ENCODE results near the gene CYTH1.

Gene CYTH1

DNA sequence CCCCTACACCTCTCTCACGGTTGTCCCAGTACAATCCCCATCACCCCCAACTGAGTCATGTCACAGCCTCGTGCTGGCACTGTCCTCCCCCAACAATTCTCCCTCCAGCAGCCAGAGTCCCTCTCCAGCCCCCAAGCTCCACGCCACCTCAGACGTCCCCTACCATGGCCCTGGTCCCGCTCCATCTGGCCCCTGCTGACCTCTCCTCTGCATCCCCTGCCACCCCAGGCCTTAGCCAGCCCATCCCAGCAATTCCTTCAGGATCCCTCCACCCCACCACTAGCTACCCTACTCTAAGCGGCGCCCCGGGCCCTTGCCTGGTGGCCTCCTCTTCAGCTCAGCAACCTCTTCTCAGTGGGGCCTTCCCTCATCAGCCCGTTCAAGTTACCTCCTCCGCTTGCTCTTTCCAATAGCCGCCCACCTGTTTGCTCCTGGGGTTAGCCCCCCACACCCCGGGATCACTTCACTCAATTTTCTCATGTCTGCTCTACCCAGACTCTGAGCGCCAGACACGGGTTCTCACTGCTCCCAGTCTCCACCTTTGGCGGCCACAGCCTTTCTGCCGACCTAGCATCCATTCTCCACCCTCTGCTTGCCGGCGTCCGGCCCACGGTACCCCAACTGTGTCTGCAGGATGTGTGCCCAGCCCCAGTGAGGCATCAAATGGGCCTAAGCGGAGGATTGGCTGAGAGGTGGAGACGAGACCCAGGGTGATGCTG is 112.7 kb downstream of the CYTH1 start:
- DNase-seq: no peak

DNA sequence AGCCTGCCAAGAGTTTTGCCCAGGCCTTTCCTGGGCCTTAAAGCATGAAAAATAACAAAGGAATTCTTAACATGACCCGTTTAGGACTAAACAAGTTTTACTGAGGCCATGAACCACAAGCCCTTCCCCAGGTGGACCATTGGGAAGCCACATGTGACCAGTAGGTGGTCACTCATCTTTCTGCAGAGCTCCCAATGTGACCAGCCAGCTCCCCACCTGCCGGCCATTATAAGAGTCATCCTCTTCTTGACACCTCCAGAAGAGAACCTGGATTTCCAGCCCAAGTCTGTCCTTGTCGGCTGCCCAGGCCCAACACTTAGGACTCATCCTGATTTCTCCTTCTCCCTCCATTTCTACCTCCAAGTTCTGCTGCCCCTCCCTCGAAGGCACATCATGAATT is 113.2 kb downstream of the CYTH1 start:
- DNase-seq: no peak

DNA sequence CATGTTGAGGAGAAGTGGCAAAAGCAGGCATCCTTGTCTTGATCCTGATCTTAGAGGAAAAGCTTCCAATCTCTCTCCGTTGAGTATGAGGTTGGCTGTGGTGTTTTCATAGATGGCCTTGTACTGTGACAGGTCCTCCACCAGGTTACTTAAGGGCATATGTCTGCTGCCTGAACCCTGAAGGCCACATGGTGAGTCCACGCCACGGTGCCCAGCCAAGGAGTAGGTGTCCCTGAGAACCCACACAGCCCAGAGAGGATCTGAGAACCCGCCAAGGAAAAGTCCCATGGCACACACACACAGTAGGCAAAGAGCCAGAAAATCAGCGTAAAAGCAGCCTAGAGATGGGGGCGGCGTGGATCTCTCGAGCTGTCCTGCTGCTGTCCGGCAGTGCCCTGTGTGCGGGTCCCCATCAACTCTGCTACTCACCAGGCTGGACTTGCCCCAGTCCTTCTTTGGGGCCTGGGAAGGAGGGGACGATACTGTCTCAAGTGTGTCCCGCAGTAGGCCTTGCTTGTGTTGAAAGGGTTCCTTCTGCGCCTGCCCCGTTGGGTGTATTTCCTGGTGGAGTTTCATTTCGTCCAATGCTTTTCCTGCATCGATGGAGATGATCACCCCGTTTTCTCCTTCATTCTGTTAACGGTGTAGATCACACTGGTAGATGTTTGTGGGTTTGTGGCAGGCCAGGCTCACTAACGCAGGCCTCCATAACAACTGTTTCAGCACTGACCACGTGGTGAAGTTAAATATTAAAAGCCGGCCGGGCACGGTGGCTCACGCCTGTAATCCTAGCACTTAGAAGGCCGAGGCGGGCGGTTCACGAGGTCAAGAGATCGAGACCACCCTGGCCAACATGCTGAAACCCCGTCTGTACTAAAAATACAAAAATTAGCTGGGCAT is 114.1 kb downstream of the CYTH1 start:
- DNase-seq: no peak

DNA sequence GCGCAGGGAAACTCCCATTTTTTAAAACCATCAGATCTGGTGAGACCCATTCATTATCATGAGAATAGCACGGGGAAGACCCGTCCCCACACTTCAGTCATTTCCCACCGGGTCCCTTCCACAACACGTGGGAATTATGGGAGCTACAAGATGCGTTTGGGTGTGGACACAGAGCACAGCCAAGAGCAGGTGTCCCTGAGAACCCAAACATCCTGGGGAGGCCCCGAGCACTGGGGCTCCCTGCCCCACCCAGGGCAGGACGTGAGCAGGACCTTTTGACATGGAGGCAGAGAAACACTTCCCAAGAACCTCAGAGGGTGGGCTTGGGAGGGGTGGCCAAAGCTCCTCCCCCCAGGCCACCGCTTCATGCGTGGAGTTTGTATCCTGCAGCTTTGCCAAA is 115.0 kb downstream of the CYTH1 start:
- no peak for DNase-seq

DNA sequence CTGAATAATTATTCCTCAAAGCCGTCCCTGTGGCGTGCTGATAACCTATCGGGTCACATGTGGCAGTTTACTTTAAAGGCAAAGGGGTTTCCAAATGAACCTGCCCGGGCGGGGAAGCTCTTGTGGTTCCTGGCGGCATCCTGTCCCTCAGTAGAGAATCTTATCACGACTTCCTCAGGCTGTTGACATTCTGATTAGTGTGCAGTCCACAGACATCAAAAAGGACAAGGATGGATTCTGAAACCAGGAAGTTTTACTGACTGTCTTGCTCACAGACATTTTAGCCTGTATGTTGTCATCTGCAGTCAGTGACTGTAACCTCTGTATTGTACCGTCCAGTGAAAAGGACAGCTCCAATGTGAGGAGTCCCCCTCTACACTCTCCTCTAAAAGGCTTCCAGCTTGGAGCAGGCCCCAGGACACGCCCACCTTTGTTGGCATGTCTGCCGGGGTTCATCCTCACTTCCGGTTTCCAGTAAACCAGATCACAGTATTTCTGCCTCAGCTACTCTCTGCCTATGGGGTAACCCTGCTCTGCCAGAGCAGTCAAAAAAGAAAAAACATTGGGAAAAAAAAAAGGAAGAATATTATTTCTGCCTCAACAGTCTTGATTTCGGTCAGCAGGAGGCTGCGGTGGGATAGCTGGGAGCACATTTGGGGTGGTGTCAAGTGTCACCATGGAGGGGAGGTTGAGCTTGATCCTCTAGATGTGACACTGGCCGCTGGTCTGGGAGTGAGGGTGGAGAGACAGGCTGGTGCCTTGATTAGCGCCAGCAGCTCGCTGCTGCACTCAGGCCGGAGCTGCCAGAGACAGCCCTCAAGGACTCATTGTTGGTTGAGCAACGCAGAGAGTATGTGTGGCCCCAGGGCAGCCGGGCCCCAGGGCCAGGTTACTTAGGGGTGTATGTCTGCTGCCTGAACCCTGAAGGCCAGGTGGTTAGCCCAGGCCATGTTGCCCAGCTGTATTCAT is 115.8 kb downstream of the CYTH1 start:
- DNase-seq: peak; percentile 22

DNA sequence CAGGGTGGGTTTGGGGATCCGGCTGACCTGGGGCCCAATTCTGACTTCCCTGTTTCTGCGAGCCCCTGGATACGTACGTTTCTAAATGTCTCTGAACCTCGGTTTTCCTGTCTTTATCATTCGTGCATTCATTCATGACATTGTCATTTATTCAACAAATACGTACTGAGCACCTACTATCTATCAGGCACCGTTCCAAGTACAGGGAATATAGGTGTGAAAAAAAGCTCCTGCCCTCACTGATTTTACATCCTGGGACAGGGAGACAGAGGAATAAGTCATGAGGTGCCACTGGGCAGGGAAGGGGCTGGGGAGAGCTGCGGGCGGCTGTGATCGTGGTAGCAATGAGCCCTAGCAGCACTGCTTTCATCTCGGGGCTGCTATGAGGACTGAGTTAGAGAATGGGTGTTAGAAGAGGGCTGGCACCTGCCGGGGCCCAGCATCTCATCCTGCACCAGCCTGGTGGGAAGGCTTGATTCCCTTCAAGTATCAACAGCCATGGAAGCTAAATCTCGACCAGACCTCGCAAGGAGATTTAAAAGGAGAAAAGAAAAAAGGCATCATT is 116.6 kb downstream of the CYTH1 start:
- DNase-seq: no peak

DNA sequence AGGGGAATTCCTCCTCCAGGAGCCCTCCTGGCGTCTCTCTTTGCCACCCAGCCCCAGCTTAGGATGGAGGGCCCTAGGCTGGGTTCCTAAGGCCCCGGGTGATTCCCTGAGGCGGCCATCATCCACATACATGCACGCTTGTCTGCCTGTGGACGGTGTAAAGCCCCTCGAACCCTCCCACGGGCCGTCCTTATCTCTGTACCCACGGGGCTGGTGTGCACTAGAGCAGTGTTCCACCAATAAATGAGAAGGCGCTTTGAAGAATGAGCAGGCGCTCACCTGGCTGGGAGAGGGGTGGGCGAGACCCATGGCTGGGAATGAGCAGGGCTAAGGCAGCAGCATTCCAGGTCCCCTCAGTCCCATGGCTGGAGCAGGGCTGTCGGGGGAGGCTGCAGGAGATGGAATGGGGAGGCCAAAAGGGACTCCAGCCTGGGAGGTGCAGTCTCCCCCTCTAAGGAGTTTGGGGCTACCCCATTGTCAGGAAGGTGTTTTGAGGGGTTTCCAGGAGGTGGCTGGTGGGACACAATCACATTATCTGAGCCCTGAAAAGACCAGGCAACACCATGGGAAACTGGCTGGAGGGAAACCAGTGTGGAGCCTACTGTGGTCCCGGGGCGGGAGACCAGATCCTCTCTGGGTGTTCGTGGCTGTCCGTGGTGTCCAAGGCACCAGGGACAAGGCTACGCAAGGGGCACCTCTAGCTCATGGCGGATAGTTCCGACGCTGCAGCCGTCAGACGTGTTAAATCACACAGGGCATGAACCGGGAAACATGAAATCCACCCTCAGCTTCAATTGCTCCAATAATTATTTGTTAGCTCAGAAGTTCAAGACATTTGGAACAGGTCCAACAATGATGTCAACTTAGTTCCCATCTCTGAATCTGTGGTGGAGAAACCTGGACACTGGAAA is 117.3 kb downstream of the CYTH1 start:
- DNase-seq: no peak

DNA sequence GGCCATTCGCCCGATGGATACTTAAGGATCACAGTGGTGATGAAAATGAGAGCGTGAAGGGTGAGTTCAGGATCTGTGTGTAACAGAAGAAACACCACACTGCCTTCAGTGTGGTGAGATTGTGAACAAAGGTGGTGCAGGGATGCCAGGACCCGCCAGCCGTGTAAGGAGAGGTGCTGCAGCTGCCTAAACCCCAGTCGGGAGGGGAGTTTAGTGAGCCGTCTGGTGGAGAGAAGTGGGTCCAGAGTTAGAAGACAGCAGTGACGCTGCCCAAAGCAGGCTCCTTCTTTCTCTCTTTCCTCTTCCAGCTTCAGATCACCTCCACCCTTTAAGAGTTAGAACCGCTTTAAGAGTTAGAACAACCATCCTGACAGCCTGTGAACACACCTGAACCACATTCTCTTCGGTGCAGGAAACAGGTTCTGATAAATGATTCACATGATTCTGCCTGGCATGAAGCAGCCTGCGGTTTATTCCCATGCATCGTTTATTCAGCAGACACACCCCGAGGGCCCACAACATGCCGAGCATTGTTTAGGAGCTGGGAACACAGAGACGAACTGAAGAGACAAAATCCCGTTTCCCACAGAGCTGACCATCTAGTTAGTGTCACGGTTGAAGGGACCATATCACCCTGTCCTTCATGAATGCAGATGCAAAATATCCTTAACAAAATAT is 120.8 kb downstream of the CYTH1 start:
- peak; percentile 34 for DNase-seq

DNA sequence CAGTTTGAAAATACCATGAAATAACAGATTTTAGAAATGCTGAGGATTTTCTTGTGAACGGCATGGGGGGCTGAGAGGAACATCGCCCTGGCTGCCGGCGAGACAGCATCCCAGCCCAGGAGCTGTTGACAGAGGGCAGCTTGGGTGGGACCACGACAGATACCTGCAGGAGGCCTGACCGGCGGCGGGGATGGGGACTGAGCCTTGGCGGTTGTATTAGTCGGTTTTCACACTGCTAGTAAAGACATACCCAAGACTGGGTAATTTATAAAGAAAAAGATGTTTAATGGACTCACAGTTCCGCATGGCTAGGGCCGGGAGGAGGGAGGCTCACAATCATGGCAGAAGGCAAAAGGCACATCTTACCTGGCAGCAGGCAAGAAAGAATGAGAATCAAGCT is 122.5 kb downstream of the CYTH1 start:
- no peak for DNase-seq

DNA sequence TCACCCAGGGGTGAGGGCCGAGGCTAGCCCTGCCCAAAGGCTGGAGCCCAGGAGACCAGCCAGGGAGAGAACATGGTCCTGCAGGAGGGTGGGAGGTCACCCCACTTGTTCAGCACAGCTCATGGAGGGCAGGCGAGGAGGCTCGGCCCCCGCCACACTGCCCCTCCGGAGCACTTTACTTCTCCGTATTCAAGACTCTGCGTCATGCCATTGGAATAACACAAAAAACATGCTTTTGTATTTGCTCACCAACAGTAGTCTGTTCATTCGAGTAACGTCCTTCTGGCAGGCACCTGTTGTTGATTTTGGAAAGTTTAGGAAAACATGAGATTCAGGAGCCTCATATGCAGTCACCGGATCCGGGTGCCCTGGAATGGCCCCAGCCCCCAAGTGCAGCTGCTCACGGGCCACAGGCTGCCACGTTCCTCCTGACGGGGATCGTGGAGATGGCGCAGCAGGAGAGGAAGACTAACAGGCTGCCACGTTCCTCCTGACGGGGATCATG is 123.7 kb downstream of the CYTH1 start:
- DNase-seq: peak; percentile 81

DNA sequence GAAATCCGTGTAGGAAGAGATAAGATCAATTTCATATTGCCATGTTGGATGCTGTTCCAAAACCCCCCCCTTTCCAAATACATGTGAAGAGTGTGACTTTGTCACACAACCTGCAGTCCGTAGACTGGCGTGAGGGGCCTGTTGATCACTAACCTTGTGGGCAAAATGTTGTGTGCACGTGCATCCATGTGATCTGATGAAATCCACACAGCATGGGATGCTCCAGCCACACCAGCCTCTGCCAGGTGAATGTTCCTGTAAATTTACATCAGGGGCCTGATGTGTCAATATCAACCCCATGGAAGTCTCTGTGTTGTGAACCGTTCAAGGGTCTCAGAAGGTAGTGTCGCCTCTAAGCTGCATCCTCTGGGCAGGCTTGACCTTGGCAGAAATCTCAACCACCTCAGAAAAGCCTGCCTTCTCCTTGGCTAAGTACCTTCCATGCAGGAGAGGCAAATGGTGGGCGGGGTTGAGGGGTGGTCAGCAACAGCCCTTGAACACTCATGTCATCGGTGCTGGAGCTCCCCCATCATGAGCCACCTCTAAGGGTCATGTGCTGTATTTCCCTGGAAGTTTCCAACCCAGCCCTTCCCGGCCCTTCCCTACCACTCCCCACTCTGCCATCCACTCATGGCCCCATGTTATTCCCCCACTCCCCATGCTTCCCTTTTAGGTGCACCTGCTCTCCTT is 126.7 kb downstream of the CYTH1 start:
- DNase-seq: no peak

DNA sequence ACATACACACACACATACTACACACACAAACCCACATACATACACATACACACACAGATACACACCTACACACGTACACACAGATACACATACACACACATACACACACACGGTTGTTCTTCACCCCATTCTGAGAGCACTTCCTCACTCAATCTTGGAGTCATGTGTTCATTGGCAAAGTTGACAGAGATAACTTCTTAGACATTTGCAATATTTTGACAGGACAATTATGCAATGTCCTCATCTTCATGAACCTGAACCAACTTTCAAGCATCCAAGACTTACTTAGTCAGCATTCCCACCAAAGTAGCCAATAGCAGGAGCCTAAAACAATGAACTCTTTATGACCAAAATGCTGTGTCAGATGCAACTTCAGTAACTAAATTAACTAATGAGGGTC is 127.7 kb downstream of the CYTH1 start:
- DNase-seq: no peak

DNA sequence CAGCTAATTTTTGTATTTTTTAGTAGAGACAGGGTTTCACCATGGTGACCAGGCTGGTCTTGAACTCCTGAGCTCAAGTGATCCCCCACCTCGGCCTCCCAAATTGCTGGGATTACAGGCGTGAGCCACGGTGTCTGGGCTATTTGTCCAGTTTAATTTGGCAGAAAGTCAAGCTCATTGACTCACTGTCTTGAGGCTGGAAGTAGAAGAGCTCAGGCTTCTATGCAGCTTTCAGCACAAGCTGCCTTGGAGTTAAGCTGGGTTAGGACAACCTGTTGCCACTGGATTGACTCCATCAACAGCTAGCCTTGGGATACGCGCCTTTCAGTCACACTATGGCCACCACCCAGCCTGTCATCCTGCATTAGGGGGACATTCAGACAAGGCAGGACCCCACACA is 128.7 kb downstream of the CYTH1 start:
- DNase-seq: peak; percentile 48

DNA sequence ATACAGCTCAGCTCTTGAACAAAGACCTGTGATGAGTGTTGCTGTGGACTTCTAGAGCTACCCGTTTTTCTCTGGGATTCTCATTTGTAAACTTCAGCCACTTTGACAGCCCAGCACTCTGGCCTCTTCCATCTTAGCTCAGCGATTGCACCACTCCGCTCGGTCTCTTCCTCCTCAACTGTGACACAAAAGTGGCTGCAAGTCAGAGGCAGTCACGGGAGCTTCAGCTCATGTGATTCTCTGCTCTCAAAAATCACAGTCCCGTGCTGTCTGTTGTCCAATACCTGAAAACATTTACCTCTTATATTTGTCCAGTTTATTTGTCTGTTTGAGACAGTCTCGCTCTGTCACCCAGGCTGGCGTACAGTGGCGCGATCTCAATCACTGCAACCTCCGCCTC is 129.2 kb downstream of the CYTH1 start:
- no peak for DNase-seq

DNA sequence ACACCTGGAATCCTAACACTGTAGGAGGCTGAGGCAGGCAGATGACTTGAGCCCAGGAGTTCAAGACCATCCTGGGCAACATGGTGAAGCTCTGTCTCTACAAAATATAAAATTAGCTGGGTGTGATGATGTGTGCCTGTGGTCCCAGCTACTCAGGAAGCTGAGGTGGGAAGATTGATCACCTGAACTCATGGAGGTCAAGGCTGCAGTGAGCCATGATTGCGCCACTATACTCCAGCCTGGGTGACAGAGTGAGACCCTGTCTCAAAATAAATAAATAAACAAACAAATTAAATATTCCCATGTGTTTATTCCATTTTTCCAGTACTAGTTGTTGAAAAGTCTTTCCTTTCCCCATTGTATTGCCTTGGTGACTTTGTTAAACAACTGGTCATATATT is 130.0 kb downstream of the CYTH1 start:
- no peak for DNase-seq

DNA sequence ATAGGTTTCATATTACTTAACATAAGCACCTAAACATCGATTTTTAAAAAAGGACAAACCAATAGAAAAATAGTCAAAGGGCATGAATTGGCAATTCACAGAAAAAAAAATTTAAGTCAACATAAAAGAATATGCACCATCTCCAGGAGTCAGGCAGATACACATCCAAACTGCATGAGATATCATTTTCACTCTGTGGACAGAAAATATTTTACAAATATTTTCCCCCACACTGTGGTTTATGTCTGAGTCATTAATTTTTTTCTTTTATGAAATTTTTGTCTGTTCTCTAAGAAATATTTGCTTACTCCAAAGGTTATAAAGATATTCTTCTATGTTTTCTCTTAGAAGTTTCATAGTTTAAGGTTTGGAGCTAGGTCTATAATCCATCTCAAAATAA is 130.5 kb downstream of the CYTH1 start:
- peak; percentile 70 for DNase-seq

DNA sequence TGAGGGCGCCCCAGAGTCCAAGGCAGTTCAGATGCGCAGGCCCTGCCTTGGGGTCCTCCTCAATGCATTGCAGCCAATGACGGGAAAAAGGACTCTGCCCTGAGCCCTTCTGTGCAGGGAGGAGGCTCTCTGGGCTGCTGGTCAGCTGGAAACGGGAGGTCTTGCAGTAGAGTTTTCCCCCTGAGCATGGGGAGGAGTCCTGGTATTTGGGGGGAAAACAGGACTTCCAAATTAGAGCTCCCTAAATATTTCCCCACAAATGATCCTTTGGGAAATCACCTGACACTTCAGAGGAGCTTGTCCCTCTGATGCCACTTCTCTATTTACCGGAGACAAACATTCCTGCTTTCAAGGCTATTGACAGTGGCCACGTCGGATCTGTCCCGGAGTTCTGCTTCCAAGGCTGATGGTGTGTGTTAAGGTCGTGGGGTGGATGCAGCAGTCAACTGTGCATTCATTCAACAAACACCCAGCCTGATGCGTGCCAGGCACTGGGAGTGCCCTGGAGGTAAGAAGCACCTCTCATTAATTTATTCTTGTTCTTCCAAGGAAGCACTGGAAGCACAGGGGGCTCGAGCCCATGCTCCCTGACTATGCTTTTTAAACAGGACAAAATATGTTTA is 131.9 kb downstream of the CYTH1 start:
- DNase-seq: no peak

DNA sequence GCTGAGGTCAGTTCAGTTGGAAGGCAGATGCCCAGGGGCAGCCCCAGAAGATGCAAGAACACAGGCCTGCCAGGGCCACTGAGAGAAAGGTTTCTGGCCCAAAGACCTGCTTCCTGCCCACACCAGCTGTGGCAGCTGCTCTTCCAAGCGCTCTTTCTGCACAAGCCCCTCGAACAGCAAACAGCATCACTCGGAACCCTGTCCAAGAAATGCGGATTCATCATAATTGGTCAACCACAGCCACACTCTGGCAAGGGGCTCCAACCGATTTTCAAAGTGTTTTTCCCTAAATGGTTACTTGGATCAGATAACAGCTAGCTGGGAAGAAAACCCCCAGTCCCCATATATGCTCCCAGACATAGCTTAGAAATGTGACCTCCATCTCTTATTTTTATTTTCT is 133.8 kb downstream of the CYTH1 start:
- DNase-seq: no peak

DNA sequence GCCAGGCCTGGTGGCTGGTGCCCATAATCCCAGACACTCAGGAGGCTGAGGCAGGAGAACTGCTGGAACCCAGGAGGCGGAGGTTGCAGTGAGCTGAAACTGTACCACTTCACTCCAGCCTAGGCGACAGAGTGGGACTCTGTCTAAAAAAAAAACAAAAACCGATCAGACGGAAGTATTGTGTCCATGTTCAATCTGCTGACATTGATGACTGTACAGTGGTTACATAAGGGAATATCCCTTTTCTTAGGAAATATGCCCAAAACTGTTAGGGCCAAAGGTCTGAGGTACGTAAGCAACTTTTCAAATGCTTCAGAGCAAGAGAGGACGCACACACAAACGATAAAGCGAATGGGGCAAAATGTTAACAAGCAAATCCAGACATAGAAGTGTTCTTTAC is 135.0 kb downstream of the CYTH1 start:
- DNase-seq: no peak

Data from fibroblast of skin of scalp (primary cell).